Spleen (tissue), 11 donors: ENCODE results near the gene CDC42EP1. TPM values are rescaled to one million over a fixed set of nuclear protein-coding genes. Genes with fewer than 3 reads are reported as not detected.

Experiments used
- DNase-seq: peaks from one replicate; pipeline ENCODE4 v3.0.0-alpha.2; 2020
- H3K27ac ChIP-seq, 8 donors: fragments of 200-600 bp; sonication (generic) in 7 of 8; 1 replicate in 4 of 8; 2 replicates in 4 of 8; pipeline versions ENCODE4 v1.5.0 to v1.8.0; 2016 to 2021; ENCODE audit warnings: inconsistent platforms in 4 of 8, mild to moderate bottlenecking in 4 of 8, moderate library complexity in 1 of 8
- H3K27me3 ChIP-seq, 7 donors: fragments of 200-600 bp; sonication (generic) in 6 of 7; replicated peaks in 1 of 7; 1 replicate in 4 of 7; 2 replicates in 3 of 7; pipeline versions ENCODE4 v1.5.0 to v1.8.0; 2016 to 2021; ENCODE audit warnings: inconsistent platforms in 3 of 7, mild to moderate bottlenecking in 1 of 7
- H3K36me3 ChIP-seq, 6 donors: fragments of 200-600 bp; sonication (generic) in 5 of 6; 1 replicate in 4 of 6; 2 replicates in 2 of 6; pipeline versions ENCODE4 v1.5.0 to v1.8.0; 2016 to 2021; ENCODE audit warnings: inconsistent platforms in 2 of 6
- H3K4me1 ChIP-seq, 6 donors: fragments of 200-600 bp; sonication (generic) in 5 of 6; 1 replicate in 3 of 6; 2 replicates in 3 of 6; pipeline versions ENCODE4 v1.5.0 to v1.8.0; 2016 to 2021; ENCODE audit warnings: inconsistent platforms in 3 of 6
- H3K4me3 ChIP-seq, 8 donors: fragments of 200-600 bp; sonication (generic) in 7 of 8; 1 replicate in 4 of 8; 2 replicates in 4 of 8; pipeline versions ENCODE4 v1.5.0 to v1.8.0; 2016 to 2021; ENCODE audit warnings: inconsistent platforms in 4 of 8, mild to moderate bottlenecking in 4 of 8, moderate library complexity in 2 of 8
- H3K9me3 ChIP-seq, 8 donors: fragments of 200-600 bp; sonication (generic) in 7 of 8; 1 replicate in 4 of 8; 2 replicates in 4 of 8; pipeline versions ENCODE4 v1.5.0 to v1.8.0; 2016 to 2021; ENCODE audit warnings: inconsistent platforms in 4 of 8
- CTCF ChIP-seq, 11 experiments: fragments of 200-600 bp in 7 of 11; fragments of 450-650 bp in 4 of 11; sonication (generic) in 4 of 11; IDR thresholded peaks in 8 of 11; conservative IDR thresholded peaks in 3 of 11; 1 replicate in 7 of 11; 2 replicates in 4 of 11; pipeline versions ENCODE4 v1.4.0 to v1.8.0; 2016 to 2021; ENCODE audit warnings: antibody characterized with exemption in 11 of 11, inconsistent platforms in 4 of 11, mild to moderate bottlenecking in 1 of 11
- POLR2A ChIP-seq, 3 donors: fragments of 450-650 bp; IDR thresholded peaks; one replicate each; pipeline ENCODE4 v1.5.1; 2017; ENCODE audit warnings: antibody characterized with exemption in 3 of 3, mild to moderate bottlenecking in 1 of 3
- POLR2AphosphoS5 ChIP-seq, 3 donors: sonication (generic); formaldehyde crosslinking; IDR thresholded peaks; one replicate each; pipeline ENCODE4 v1.5.1; 2017; ENCODE audit warnings: antibody characterized with exemption in 3 of 3
- WGBS, 5 donors: extraction: QIAGEN DNeasy Blood & Tissue Kit in 3 of 5; methylation state at CpG; one replicate each; pipeline versions ENCODE4 v1.1.5 to v1.1.7; 2013 to 2018; 5-methylcytosine and 5-hydroxymethylcytosine counted together
- intact Hi-C: fragments of 100-400 bp; cut with DNase I; formaldehyde crosslinking; loops from one replicate; pipeline ENCODE4 v1.15.0; 2023; ENCODE audit warnings: low total_unique reads
- polyA plus RNA-seq, 3 donors: library from polyadenylated mRNA; stranded (reverse); fragments of 200-250 nt; gene quantifications; one replicate each; pipeline ENCODE4 v1.2.1, GENCODE V29; 2013
- total RNA-seq, 7 donors: library from RNA; depleted of rRNA in 3 of 7; stranded (reverse); fragments of >200 nt in 3 of 7; fragmentation: NEBNext Ultra II Directional in 4 of 7; extraction: Animal tissue kit (Norgen Biotek cat#: 25700) in 4 of 7; gene quantifications; one replicate each; pipeline versions ENCODE4 v1.1.0 to v1.2.1, GENCODE V29; 2016 to 2021
- donor health status: healthy with polysubstance abuse.
- donor health status: DM: no; HTN: no; CAD: no; lungs with moderate emphysema.
- donor health status: DM: no; HTN: no; CAD: no.
- donor health status: Bipolar disorder and iron deficiency.
- donor health status: healthy.
- donor health status: DM: no; HTN: no; CAD: no.
- donor health status: DM: yes; HTN: yes; CAD: no.

Gene CDC42EP1
- total and polyA plus RNA-seq, 10 donors, result 4.6 to 35.7 (median 20.1) TPM

- WGBS, 5 donors, result 68 to 83% (median 78%) methylated on average over 7 of the region's 7 CpGs
- H3K36me3 ChIP-seq, result no peaks in the 10 kb centered on the region
- TF ChIP-seq POLR2A (IDR thresholded peaks at IDR 0.05) (no peak), CTCF (IDR thresholded peaks at IDR 0.05 in 8 of 11, conservative IDR thresholded peaks at IDR 0.05 in 3 of 11) (no peak), POLR2AphosphoS5 (IDR thresholded peaks at IDR 0.05) (no peak)
- H3K27ac ChIP-seq, result no peak overlapping the region
- H3K27me3 ChIP-seq, result peaks cover 0 to 81% (median 19%) of the 10 kb centered on the region in 7 donors
- H3K4me1 ChIP-seq, result peaks cover 13 to 47% (median 31%) of the 10 kb centered on the region in 6 donors
- no peaks in the 10 kb centered on the region for H3K9me3 ChIP-seq
- no peak overlapping the region for H3K4me3 ChIP-seq
- DNase-seq, result no peak
- intact Hi-C loops, result no loop called here
Observed at GRCh38 chr22:37557321-37558001, 2.8 kb upstream of the CDC42EP1 start.

DNA sequence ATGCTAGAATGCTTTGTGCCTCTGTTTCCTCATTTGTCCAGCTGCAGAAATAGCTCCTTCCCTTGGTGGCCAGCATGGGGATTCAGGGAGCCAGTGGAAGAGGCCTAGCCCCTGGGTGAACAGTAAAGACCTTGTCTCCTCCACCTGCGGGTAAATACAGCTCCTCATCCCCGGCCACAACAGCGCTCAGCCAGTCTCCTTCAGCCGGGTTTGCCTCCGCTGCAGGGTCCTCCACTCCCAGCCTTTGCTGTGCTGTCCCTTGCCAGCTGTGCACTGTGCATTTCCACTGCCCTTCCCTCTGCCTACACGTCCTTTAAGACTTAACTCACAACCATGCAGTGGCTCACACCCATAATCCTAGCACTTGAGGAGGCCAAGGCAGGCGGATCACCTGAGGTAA lies 1.5 kb upstream of the CDC42EP1 start:
- intact Hi-C loops, result no loop called here
- no peaks in the 10 kb centered on the region for H3K9me3 ChIP-seq
- WGBS, 5 donors, result 81 to 87% (median 86%) methylated on average over 7 of the region's 7 CpGs
- peak overlapping the region in 5 of 8 donors; percentile 82 to 91 (median 87) for H3K27ac ChIP-seq
- DNase-seq, result no peak
- H3K4me3 ChIP-seq, result no peak overlapping the region
- peaks cover 0 to 81% (median 22%) of the 10 kb centered on the region in 7 donors for H3K27me3 ChIP-seq
- peaks cover 13 to 51% (median 37%) of the 10 kb centered on the region in 6 donors for H3K4me1 ChIP-seq
- no peaks in the 10 kb centered on the region for H3K36me3 ChIP-seq
- no peak for TF ChIP-seq CTCF (IDR thresholded peaks at IDR 0.05 in 8 of 11, conservative IDR thresholded peaks at IDR 0.05 in 3 of 11)

DNA sequence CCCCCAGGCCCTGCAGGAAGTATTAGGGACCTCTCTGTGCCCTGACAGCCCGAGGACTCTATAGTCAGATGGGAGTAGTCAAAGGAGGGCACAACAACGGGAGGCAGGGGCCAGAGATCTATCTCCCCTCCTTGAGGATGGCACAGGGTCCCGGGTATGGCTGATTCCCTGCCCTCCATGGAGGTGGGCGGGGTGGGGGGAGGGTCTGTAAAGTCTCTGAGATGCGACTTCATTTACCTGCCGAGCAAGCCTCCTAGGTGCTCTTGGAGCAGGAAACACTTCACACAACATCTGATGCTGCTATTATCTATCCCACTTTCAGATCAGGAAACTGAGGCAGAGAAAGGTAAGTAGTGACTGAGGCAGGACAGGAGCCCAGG lies 769 bp upstream of the CDC42EP1 start:
- DNase-seq, result no peak
- peak overlapping the region; percentile 22 to 91 (median 85) for H3K27ac ChIP-seq
- H3K4me3 ChIP-seq, result peak overlapping the region in 3 of 8 donors; percentile 41 to 68 (median 57)
- H3K36me3 ChIP-seq, result no peaks in the 10 kb centered on the region
- no peaks in the 10 kb centered on the region for H3K9me3 ChIP-seq
- intact Hi-C loops, result no loop called here
- WGBS, 5 donors, result 65 to 88% (median 80%) methylated on average over 4 to 6 of the region's 6 CpGs
- H3K4me1 ChIP-seq, result peaks cover 13 to 58% (median 40%) of the 10 kb centered on the region in 6 donors
- peaks cover 0 to 88% (median 22%) of the 10 kb centered on the region in 7 donors for H3K27me3 ChIP-seq
- TF ChIP-seq POLR2A (IDR thresholded peaks at IDR 0.05) (no peak), POLR2AphosphoS5 (IDR thresholded peaks at IDR 0.05) (no peak), CTCF (IDR thresholded peaks at IDR 0.05 in 8 of 11, conservative IDR thresholded peaks at IDR 0.05 in 3 of 11) (no peak)

GRCh38 chr22:37560608-37561211 lies 430 bp downstream of the CDC42EP1 start:
- no peak for DNase-seq
- 1 to 4% (median 1%) methylated on average over 19 to 72 of the region's 72 CpGs for WGBS, 5 donors

More at GRCh38 chr22:37560608-37561211, 430 bp downstream of the CDC42EP1 start:
- Histone ChIP-seq H3K4me3 (peak overlapping the region; percentile 34 to 68 (median 44)), H3K4me1 (peaks cover 13 to 69% (median 45%) of the 10 kb centered on the region in 6 donors), H3K9me3 (no peaks in the 10 kb centered on the region), H3K27me3 (peaks cover 0 to 90% (median 22%) of the 10 kb centered on the region in 7 donors), H3K27ac (peak overlapping the region; percentile 66 to 91 (median 86)), H3K36me3 (no peaks in the 10 kb centered on the region)
- TF ChIP-seq POLR2AphosphoS5 (IDR thresholded peaks at IDR 0.05) (peak in 1 of 3 donors; percentile 63), POLR2A (IDR thresholded peaks at IDR 0.05) (no peak), CTCF (IDR thresholded peaks at IDR 0.05 in 8 of 11, conservative IDR thresholded peaks at IDR 0.05 in 3 of 11) (no peak)
- intact Hi-C loops, result no loop called here
